ENCODE data around the gene MED15.

The MED15 gene

DNA sequence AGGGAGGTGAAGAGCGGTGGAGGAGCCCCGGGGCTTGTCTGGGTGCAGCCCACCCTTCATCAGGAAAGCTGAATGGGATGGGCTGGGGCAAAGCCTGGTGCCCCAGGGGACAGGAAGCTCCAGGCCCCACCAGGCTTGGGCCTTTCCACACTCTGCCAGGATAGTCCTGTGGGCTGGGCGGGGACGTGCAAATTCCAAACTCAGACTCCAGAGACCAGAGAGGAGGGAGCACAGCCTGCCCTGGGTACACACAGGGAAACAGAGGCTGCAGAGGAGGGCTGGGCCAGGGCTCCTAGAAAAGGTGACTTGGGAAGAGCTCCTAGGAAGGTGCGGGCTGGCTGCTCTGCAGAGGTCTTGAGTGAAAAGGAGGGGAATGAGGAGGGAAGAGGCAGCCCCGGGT lies 124.7 kb downstream of the MED15 start:
- H3K9me3 ChIP-seq = no peaks in the 10 kb centered on the region
- H3K36me3 ChIP-seq = no peaks in the 10 kb centered on the region
- TF ChIP-seq, protein P1, sequence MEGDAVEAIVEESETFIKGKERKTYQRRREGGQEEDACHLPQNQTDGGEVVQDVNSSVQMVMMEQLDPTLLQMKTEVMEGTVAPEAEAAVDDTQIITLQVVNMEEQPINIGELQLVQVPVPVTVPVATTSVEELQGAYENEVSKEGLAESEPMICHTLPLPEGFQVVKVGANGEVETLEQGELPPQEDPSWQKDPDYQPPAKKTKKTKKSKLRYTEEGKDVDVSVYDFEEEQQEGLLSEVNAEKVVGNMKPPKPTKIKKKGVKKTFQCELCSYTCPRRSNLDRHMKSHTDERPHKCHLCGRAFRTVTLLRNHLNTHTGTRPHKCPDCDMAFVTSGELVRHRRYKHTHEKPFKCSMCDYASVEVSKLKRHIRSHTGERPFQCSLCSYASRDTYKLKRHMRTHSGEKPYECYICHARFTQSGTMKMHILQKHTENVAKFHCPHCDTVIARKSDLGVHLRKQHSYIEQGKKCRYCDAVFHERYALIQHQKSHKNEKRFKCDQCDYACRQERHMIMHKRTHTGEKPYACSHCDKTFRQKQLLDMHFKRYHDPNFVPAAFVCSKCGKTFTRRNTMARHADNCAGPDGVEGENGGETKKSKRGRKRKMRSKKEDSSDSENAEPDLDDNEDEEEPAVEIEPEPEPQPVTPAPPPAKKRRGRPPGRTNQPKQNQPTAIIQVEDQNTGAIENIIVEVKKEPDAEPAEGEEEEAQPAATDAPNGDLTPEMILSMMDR (IDR thresholded peaks at IDR 0.05) = no peak
- H3K27me3 ChIP-seq = peaks cover 0 to 37% of the 10 kb centered on the region in 2 donors
- no peak overlapping the region for H3K4me3 ChIP-seq
- no peak overlapping the region for H3K27ac ChIP-seq
- no peak for DNase-seq
- H3K4me1 ChIP-seq = no peaks in the 10 kb centered on the region
- intact Hi-C loops (cut with DNase I; ENCODE audit: low total_unique reads) = no loop called here

DNA sequence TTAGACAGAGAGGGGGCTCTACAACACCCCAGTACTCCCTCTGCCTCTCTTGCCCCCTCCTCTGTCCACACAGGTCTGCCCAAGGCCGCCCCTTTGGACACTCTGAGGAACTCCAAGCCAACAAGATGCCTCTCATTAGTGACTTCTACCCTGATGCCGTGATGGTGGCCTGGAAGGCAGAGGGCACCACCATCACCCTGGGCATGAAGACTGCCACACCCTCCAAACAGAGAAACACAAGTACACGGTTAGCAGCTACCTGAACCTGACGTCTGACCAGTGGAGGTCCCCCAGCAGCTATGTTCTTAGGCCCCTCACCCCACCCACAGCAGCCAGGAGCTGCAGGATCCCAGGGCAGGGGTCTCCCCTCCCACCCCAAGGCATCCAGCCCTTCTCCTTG lies 125.1 kb downstream of the MED15 start:
- H3K27me3 ChIP-seq = peaks cover 0 to 40% of the 10 kb centered on the region in 2 donors
- H3K4me3 ChIP-seq = no peak overlapping the region
- H3K27ac ChIP-seq = no peak overlapping the region
- no peaks in the 10 kb centered on the region for H3K4me1 ChIP-seq
- no peak for DNase-seq
- intact Hi-C loops (cut with DNase I; ENCODE audit: low total_unique reads) = no loop called here
- TF ChIP-seq, protein P1 (IDR thresholded peaks at IDR 0.05) = no peak
- no peaks in the 10 kb centered on the region for H3K9me3 ChIP-seq
- no peaks in the 10 kb centered on the region for H3K36me3 ChIP-seq

DNA sequence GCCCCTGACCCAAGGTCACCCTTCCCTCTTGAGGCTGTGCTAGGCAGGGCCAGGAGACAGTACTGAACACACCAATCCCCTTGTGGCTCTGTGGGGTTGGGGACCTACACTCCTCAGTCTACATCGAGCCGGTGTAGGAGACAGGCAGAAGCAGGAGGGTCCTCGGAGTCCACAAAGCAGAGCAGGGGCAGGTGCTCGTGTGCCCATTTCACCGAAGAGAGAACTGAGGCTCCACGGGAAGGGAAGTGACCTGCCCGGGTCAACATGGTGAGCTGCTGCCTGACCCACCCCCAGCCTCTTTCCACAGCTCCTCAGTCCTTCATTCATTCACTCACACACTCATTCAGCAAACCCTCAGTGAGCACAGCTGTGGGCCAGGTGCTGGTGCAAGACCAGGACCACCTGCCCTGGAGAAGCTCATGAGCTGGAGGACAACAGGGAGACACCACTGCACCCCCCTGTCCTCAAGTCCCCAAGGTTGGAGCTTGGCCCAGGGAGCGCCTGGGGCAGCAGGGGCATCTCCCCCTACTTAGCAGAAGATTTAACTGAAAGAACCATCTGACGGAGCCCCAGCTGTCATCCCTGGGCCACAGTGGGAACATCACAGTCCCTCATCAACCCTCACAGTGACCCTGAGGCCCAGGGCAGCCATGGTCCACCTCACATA lies 127.3 kb downstream of the MED15 start:
- TF ChIP-seq, protein P1 (IDR thresholded peaks at IDR 0.05) = no peak
- no peaks in the 10 kb centered on the region for H3K4me1 ChIP-seq
- no peak for DNase-seq
- no peak overlapping the region for H3K27ac ChIP-seq
- H3K4me3 ChIP-seq = no peak overlapping the region
- H3K27me3 ChIP-seq = peaks cover 0 to 50% of the 10 kb centered on the region in 2 donors
- H3K9me3 ChIP-seq = peaks cover 0 to 1% (median under 1%) of the 10 kb centered on the region in 3 donors
- intact Hi-C loops (cut with DNase I; ENCODE audit: low total_unique reads) = no loop called here
- H3K36me3 ChIP-seq = no peaks in the 10 kb centered on the region

DNA sequence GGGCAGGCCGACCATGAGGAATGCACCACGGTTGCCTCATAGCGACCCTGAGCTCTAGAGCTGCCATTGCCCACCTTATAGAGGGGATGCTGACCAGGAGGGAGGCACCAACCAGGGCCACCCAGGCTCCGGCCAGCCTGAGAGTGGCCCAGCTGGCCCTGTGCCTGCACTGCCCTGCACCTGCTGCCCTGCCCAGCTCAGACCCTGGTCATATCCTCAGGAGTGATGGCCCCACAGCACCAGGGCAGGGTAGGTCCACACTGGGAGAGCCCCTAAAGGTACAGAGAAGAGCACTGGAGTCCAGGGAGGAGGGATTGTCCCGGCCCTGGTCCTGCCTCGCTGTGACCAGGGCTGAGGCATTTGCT lies 127.8 kb downstream of the MED15 start:
- Histone ChIP-seq H3K4me3 (no peak overlapping the region), H3K4me1 (no peaks in the 10 kb centered on the region), H3K36me3 (no peaks in the 10 kb centered on the region), H3K27ac (no peak overlapping the region), H3K27me3 (peaks cover 0 to 53% of the 10 kb centered on the region in 2 donors), H3K9me3 (peaks cover 0 to 4% (median 4%) of the 10 kb centered on the region in 3 donors)
- intact Hi-C loops (cut with DNase I; ENCODE audit: low total_unique reads) = no loop called here
- TF ChIP-seq, protein P1 (IDR thresholded peaks at IDR 0.05) = no peak
- no peak for DNase-seq

DNA sequence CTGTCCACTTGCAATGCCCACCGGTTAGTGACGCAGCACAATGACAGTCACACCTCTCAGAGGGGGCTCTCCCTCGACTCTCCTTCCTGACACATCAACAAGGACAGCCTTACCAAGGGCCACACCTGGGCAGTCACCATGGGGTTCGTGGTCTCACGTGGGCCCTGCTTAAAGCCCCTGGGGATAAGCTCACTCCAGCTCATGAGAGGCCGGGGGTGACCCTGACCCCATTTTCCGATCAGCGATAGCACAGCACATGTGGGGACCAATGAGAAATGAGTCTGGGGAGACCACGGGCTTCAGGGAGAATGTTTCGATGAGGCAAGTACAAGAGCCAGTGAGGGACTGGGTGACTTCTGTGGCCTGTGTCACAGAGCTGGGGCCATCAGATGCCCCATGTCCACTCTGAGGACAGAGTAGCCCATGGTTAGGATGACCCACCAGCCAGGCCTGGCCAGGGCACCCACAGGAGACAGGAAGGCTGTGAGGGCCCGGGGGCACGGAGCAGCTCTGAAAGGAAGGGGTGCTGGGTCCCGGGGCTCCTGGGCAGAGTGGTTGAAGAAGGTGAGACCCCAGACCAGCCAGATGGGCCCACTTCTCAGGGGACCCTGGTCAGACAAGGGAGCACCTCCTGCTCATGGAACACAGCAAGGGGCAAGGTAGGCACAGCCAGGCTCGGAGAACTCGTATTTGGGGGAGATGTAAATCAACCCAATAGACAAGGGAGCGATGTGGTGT lies 128.8 kb downstream of the MED15 start:
- Histone ChIP-seq H3K27ac (no peak overlapping the region), H3K4me1 (no peaks in the 10 kb centered on the region), H3K9me3 (peaks cover 0 to 4% (median 4%) of the 10 kb centered on the region in 3 donors), H3K36me3 (no peaks in the 10 kb centered on the region), H3K27me3 (peaks cover 0 to 53% of the 10 kb centered on the region in 2 donors), H3K4me3 (no peak overlapping the region)
- TF ChIP-seq, protein P1 (IDR thresholded peaks at IDR 0.05) = no peak
- peak in 1 of 2 donors; percentile 57 for DNase-seq
- intact Hi-C loops (cut with DNase I; ENCODE audit: low total_unique reads) = no loop called here
